Renal cortex interstitium (tissue), 11 donors: ENCODE data around the gene PLA2G15. TPM values are rescaled to one million over a fixed set of nuclear protein-coding genes. Genes with fewer than 3 reads are reported as not detected.
A peak's percentile ranks its signal among the peaks of the same experiment; 100 is the strongest.

Source experiments
- DNase-seq, 11 donors: peaks; one replicate each; pipeline ENCODE4 v3.0.0-alpha.2; 2013; ENCODE audit warnings: low read depth in 9 of 11, low spot score in 4 of 11; ENCODE audit errors: extremely low read depth in 1 of 11
- polyA plus RNA-seq, 3 donors: library from polyadenylated mRNA; unstranded; fragments of 120-200 nt; gene quantifications; one replicate each; pipeline ENCODE4 v1.2.1, GENCODE V29; 2013; ENCODE audit not compliant: insufficient read length in 3 of 3

The PLA2G15 gene
- polyA plus RNA-seq, 3 donors = 20.3 to 23.7 (median 23.4) TPM

- DNase-seq = peak in 5 of 11 donors; percentile 34 to 59 (median 41)
Measured at GRCh38 chr16:68229431-68230175, 15.6 kb upstream of the PLA2G15 start.

GRCh38 chr16:68230176-68230571 is 15.0 kb upstream of the PLA2G15 start:
- no peak for DNase-seq

DNA sequence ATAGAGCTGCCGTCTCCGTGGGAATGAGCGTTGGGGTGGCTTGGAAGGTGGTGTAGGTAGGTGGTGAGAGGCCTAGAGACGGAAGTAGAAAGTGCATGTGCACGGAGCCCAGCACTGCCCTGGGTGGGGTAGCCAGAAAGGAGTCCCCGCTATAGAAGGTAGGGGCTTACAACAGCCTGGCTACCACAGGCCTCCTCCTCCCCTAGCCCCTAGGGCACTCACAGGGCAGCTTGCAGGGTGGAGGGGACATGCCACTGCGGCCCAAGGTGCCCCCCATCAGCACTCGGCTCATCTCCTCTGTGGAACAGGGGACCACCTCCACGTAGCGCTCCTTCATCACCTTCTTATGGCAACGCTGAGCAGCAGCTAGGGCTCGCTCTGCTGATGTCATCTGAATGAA is 14.2 kb upstream of the PLA2G15 start:
- no peak for DNase-seq

DNA sequence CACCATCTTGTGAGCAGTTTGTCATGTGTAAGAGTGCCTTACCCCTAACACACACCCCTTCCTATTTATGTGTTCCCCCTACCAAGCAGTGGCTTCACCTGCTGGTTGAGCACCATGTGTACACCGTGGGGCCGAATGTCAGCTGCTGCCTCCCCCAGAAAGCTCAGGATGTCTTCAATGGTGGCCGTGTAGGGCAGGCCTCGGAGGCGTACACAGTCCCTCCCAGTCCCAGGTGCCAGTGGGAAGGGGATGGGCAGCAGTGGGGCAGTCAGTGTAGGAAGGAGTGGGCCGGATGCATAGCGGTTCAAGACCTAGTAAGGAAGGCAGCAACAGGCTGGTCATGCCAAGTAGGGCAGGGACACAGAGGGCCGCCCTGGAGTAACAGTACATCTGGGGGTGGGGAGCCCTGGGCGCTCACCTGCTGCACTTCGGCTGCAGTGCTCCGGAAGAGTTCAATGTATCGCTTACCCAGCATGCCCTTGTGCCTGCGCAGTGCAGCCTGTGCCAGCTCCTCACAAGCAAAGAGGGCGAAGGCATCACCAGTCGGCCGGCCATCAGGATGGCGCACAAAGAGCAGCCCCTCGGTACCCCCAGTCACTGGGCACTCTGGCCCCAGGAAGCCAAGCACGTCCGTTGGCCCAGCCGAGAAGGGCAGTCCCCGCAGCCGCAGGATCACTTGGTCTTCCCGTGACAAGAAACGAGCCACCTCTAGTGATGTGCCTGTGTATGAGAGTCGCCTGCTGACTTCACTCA is 13.6 kb upstream of the PLA2G15 start:
- no peak for DNase-seq

DNA sequence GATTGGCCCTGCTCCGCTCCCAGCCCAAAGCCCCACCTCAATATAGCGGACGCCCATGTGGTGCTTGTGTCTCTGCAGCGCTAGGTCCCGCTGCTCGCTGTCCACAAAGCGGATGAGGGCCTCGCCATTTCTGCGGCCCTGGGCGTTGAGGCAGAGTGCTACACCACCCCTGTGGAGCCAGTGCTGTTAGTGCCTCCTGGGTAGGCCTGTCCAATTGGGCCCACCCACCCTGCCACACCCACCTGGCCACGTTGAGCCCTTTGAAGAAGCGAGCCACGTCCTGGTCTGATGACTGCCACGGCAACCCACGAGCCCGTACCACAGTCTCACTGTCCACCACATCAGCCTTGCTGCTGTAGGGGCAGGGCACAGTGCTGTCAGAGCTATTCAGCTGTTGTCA is 12.8 kb upstream of the PLA2G15 start:
- DNase-seq = no peak

DNA sequence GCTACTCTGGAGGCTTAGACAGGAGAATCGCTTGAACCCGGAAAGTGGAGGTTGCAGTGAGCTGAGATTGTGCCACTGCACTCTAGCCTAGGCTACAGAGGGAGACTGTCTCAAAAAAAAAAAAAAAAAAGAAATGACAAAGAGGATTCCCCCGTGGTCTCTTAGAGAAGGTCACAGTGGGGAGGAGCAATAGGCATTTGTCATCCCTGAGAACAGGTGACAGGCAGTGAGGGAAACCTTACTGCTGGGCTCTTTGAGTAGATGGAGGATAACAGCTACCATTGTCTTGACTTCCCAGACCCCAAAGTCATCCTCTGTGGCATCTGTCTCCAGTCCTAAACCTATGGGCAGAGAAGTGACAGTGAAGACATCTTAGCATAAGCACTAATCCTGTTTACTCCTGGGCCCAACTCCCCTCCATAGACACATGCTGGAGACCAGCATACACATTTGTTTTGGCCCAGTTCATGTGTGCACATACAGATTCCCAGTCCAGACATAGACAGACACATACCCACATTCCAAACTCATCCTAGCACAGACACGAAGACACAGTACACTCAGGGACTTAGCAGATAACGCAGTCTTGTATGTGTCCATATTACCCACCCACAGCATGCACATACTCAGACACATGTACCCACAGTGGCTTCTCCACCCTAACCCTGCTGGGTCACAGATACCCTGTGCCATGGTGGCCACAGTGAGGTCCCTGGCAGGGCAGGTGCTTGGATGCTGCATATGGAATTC is 11.9 kb upstream of the PLA2G15 start:
- no peak for DNase-seq

DNA sequence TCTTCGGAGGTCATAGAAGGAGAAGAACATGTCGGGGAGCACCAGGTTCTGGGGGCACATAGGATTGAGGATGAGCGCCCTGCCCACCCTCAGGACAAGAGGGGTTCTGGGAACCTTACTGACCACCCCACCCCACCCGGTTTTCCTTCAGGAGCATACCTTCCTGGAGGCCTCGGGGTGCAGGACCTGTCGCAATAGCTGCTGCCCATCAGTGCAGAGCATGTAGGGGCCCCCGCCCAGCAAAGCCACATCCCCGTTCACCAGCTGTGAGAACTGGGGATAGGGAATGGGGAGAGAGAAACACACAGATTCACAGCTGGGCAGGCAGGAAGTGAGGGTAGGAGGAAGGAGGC is 11.4 kb upstream of the PLA2G15 start:
- no peak for DNase-seq

DNA sequence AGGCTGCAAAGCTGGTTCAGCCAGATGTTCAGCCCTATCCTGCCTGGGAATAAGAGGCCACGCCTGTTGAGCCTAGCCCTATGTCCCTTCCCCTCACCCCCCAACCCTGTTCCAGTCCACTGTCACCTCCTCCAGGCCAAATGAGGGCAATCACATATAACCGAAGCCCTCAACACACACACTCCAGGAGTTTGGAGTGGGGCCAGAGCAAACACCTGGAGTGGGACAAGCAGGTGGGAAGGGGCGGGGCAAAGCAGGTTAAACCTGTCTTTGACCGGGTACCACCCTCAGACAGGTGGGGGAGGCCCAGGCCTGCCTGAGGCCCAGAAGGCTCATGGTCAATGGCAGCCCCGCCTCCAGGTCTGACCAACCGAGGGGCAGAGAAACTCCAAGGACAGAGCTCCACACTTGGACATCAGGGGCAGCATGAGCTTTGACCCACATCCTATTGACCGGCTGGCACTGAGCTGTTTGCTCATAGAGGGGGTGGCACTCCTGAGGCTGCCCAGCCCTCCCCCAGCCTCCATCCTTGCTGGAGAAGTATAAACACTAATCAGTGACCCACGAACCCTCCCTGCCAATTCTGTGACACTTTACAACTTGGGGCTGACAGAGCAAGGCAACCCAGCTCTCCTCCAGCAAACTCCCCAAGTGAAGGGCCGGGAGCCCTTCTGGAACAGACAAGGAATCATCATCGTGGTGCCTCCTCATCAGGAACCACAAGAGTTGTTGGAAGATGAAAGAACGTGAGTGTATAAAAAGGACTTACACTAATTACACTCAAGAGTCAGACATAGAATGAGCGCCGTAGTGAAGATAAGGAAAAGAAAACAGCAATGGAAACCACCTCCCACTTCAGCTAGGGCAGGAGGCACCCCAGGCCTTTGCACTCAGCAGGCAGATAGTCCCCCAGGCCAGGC is 10.7 kb upstream of the PLA2G15 start:
- DNase-seq = peak in 3 of 11 donors; percentile 54 to 75 (median 67)

DNA sequence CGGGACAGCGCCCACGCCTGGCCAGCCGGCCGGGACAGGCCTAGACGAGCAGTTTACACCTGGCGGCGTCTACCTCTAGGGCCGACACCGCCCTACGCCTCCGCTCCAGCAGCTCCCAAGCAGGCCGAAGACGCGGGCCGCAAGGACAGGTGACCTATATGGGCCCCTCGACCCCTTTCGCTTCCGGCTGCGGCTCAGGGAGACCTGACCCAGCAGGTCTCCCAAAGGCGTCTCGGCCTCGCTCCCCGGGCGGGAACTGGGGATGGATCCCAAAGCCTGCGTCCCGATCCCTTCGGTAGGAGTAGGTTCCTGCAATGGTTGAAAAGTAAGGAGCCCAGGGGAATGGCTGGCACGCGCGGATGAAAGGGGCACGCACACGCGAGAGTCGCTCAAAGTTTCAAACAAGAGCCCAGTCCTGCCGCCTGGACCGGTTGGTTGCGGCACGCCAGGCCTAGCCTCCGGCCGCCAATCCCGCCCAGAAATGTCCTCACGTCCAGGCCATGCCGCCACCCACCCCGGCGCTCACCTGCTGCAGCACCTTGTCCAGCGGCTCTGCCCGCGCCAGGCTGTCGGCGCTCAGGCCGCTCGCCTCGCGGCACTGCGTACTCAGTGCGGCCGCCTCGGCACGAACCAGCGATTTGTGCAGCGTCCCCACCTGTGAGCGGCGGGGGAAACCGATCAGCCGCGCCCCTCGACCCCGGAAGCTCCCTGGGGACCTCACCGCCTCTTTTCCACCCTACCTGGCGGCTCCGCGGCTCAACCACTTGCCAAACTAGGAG is 9.9 kb upstream of the PLA2G15 start:
- DNase-seq = peak in 1 of 11 donors; percentile 8

- DNase-seq = no peak
Measured at GRCh38 chr16:68235887-68236136, 9.4 kb upstream of the PLA2G15 start, which contains the start of gene ESRP2. Gene ESRP2, minus strand, starts transcription at chr16:68236127. Its CDS starts 82 bp downstream, at chr16:68236045.

DNA sequence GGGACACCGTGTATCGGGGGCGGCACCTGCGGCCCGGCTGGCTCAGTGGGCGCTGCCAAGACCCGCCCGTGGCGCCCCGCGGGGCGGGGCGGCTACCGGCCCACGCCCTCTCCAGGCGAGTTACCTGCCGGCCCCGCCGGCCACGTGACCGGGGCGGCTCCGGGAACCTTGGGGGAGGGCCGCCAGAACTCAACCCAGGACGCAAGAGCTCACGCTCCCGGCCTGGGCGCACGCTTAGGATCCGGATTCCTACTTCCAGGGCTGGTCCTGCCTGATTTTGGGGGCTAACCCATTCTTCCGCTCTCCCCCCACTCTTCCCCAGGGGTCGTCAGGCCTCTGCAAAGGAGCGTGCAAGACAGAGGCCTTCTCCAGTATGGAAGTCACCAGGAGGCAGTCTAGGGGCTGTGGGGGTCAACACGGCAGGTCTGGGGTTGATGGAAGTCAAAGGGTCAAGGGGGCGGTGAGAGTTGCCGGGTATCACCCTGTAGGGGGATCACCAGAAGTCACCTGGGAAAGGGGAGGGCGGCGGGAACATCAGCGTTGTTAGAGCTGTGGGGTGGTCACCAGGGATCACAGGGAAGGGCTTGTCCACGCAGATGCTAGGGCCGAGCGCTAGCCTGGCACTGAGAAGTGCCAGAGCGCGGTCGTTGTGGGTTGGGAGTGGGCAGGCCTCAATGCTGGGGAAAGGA is 8.9 kb upstream of the PLA2G15 start:
- peak in 3 of 11 donors; percentile 42 to 70 (median 43) for DNase-seq

DNA sequence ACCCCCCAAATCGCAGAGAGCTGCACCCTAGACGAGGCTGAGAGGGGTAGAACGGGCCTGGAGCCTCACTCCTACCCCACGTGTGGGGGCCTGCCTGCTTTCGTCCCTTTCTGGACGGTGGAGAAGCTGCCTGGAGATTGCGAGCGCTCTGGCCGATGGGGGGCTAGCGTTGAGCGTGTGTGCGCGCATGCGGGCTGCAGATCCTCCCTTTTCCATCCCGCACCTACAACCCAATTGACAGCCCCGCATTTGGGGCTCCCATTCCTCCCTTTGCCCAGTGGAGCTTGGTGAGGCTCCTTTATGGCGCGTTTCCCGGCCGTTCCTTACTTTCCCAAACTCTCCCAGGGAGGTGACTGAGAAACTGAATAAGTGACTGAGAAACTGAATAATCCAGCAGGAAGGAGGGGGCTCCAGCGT is 8.3 kb upstream of the PLA2G15 start:
- peak in 1 of 11 donors; percentile 18 for DNase-seq

DNA sequence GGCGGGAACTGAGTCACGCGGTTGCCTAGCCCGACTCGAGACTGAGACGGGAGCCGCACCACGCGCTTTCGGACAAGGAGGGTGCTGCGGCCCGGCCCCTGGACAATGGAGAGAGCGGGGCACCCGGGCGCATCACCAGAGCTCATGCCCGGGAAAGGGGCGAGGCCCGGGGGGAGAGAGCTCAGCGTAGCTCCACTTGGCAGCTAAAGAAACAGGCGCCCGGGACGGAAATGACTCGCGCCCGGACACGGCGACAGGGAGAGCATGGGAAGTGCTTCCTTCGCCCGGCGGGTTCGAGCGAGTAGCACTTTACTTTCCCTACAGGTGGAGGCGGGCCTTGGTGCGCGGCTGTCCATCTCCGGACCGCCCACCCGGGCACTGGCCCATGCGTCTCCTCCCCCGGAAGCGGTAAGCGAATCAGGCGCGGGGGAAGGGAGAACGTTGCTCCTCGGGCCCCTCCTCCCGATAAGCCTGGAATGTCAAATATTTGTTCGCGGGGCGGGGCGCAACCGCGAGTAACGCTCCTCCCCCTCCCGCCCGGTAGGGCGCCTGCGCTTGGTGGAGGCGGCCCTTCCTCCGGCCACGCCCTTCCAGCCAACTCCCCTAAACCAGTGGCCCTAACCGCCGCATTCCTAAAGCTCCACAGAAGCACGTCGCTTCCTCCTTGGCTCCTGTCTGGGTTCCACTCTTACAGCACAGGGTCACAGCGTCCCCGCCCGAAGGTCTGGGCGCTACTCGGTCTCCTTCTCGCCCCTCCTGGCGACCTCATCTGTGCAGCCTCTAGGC is 7.7 kb upstream of the PLA2G15 start:
- peak; percentile 93 to 98 (median 97) for DNase-seq

DNA sequence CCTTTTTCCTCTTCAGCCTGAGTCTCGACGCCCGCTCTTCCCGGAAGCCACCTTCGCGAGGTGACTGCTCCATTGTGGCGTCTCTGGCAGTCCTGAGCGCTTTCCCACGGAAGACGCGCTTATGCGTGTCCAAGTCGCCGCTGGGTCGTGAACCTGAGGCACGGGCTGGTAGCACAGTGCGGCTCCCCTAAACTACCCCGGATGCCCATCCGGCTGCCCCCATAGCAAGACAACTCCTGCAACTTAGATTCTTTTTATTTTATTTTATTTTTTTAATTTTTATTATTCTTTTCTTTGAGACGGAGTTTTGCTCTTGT is 7.2 kb upstream of the PLA2G15 start:
- no peak for DNase-seq

- no peak for DNase-seq
Measured at GRCh38 chr16:68242085-68242484, 3.1 kb upstream of the PLA2G15 start.

DNA sequence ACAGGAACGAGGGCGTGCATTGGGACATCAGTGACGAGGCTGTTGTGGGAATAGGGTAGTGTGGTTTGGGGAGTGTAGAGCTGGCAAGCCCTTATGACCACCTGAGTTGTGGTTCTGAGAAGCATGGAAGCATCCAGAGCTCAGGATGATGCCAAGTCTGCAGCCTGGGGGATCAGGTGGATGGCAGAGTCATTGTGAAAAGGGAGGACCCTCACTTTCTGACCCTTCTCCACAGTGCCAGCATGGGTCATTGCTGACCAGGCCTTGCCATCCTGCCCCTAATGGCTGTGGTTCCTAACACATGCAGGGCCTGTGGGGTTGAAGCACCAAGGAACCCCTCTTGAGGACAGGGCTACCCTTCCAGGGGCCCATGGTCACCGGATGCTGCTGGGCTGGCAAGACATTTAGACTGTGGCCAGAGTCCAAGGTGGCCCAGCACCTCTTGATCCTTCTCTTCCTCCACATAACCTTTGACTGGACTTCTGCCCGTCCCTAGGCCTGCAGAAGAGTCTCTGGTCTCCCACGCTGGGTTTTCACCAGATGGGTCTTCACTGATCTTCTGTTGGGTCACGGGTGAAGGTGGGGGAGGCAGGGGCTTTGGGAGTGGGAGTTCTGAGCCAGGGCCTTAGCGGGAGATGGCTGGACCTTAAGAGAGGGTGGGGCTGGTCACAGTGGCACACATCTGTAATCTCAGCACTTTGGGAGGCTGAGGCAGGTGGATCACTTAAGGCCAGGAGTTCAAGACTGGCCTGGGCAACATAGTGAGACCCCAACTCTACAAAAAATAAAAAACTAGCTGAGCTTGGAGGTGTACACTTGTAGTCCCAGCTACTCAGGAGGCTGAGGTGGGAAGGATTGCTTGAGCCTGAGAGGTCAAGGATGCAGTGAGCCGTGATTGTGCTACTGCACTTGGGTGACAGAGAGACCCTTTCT is 2.0 kb upstream of the PLA2G15 start:
- DNase-seq = no peak
